ENCODE data around the gene CNTNAP2.

GRCh38 chr7:148172920-148173319, 2056.3 kb downstream of the CNTNAP2 start:
- TF ChIP-seq CTCF (IDR thresholded peaks at IDR 0.05), result no peak
- TF ChIP-seq EP300 (IDR thresholded peaks at IDR 0.05), result no peak
- no peak for TF ChIP-seq POLR2A (IDR thresholded peaks at IDR 0.05)
